Stimulated activated CD4-positive, alpha-beta T cell treated with anti-CD3 and anti-CD28 coated beads, Interleukin-12 subunit alpha, Interleukin-12 subunit beta, amount 100 ng/mL, for 24 hours (primary cell): Measurements from ENCODE around the gene PKD2L2.
"Not testable (repeated sequence)": the region's sequence is repeated elsewhere in the genome, so short reads cannot be mapped to it uniquely, and the experiment has no call there.

Experiments
- DNase-seq, 2 experiments: peaks; one replicate each; pipeline ENCODE4 v3.0.0-alpha.2; 2020; ENCODE audit warnings: low read depth in 2 of 2

PKD2L2 gene

DNA sequence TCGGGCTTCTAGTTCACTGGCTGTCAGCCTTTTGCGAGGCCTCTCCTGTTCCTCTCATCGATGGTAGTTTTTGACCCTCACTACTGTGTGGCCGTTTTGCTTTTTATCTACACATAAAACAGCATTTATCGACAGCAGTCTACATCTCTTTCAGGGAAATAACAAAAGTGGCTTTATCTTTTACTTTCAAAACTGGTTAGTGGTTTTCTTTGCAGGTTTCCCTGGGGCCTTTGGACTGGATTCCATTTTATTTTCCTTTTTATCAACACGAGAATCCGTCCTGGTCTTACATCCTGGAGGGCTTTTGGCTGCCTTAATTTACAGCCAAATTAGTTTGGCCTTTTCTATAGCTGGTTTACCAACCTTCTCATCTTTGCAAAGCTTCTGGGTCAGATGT lies 793 bp upstream of the PKD2L2 start:
- DNase-seq: no peak

- no peak for DNase-seq
Measured at GRCh38 chr5:137890845-137891244, 1.6 kb downstream of the PKD2L2 start.

DNA sequence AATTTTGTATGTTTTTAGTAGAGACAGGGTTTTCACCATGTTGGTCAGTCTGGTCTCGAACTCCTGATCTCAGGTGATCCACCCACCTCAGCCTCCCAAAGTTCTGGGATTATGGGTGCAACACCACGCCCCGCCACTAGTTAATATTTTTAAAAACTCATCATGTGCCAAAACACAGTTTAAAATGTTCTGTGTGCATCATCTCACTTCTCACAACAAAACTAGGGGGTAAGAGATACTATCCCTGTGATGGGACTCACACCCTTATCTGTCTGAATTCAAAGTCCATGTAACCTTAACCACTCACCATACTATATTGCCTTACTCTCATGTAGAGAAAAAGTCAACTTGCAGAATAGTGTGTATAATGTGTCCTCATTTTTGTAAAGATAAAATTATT lies 2.6 kb downstream of the PKD2L2 start:
- no peak for DNase-seq

DNA sequence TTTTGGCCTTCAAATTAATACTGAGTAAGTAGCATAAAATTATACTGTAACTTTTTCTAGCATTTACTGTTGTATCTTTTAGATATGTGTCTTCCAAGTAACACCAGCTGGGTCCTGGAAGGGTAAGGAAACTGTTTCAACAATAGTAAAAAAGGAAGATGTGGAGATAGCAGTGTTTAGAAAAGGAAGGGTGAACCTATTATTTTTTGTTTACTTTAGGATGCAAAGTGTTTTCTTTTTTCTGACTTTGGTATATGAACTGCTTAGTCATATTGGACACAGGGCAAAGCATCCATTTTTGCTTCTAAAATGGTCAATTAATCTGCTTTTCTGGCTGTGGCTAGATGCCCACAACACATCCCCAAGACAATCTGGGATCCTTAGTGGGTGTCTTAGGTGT lies 5.3 kb downstream of the PKD2L2 start:
- no peak for DNase-seq

- no peak for DNase-seq
Measured at GRCh38 chr5:137896560-137896959, 7.3 kb downstream of the PKD2L2 start.

- no peak for DNase-seq
Measured at GRCh38 chr5:137899493-137899892, 10.2 kb downstream of the PKD2L2 start.

DNA sequence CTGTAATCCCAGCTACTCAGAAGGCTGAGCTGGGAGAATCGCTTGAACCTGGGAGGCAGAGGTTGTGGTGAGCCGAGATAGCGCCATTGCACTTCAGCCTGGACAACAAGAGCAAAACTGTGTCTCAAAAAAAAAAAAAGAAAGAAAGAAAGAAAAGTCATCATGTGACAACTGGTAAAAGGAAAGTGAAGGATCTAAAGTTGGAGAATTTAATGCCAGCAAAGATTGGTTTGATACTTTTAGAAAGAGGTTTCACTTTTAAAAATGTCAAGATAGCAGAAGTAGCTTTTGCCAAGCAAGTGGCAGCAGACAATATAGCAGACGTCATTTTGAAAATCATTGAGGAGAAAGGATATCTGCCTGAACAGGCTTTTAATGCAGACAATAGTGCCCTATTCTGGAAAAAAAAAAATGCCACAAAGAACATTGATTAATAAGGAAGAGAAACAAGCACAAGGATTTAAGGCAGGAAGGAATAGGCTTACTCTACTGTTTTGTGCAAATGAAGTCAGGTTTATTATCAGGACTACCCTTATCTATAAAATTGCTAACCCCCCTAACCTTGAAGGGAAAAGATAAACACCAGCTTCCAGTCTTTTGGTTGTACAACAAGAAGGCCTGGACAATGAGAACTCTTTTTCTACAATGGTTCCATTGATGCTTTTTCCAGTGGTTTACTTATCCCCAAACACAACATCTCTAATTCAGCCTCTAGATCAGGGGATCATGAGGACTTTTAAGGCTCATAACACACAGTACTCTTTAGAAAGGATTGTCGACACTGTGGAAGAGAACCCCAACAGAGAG lies 12.0 kb downstream of the PKD2L2 start:
- DNase-seq: no peak

GRCh38 chr5:137902408-137903133 lies 13.3 kb downstream of the PKD2L2 start:
- no peak for DNase-seq

DNA sequence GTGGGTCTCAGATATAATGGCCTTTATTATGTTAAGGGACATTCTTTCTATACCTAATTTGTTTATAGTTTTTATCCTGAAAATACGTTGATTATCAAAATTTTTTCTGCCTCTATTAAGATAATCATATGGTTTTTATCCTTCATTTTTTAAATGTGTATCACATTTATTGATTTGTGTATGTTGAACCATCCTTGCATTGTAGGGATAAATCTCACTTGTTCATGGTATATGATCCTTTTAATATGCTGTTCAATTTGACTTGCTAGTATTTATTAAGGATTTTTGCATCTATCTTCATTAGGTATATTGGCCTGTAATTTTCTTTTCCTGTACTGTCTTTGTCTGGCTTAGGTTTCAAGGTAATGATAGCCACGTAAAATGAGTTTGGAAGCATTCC lies 25.5 kb downstream of the PKD2L2 start:
- no peak for DNase-seq

DNA sequence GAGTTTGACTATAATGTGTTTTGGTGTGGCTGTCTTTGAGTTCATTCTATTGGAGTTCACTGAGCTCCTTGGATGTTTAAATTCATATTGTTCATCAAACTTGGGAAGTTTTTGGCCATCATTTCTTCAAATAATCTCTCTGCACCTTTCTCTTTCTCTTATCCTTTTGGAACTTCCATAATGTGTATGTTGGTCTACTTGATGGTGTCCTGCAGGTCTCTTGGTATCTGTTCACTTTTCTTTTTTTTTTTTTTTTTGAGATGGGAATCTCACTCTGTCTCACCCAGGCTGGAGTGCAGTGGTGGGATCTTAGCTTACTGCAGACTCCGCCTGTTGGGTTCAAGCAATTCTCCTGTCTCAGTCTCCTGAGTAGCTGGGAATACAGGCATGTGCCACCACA lies 27.7 kb downstream of the PKD2L2 start:
- no peak for DNase-seq

GRCh38 chr5:137921931-137922330 lies 32.7 kb downstream of the PKD2L2 start:
- DNase-seq: no peak

- no peak for DNase-seq
Measured at GRCh38 chr5:137923856-137924255, 34.6 kb downstream of the PKD2L2 start.

GRCh38 chr5:137932800-137933199 lies 43.5 kb downstream of the PKD2L2 start:
- no peak for DNase-seq

- DNase-seq: no peak
Measured at GRCh38 chr5:137933491-137933911, 44.2 kb downstream of the PKD2L2 start.

- DNase-seq: no peak
Measured at GRCh38 chr5:137935190-137935589, 45.9 kb downstream of the PKD2L2 start.

GRCh38 chr5:137935694-137936093 lies 46.4 kb downstream of the PKD2L2 start:
- DNase-seq: no peak

GRCh38 chr5:137937994-137938750 lies 48.9 kb downstream of the PKD2L2 start:
- DNase-seq: peak; percentile 0 to 10

GRCh38 chr5:137938751-137939143 lies 49.5 kb downstream of the PKD2L2 start:
- no peak for DNase-seq

GRCh38 chr5:137939331-137939730 lies 50.1 kb downstream of the PKD2L2 start:
- no peak for DNase-seq

DNA sequence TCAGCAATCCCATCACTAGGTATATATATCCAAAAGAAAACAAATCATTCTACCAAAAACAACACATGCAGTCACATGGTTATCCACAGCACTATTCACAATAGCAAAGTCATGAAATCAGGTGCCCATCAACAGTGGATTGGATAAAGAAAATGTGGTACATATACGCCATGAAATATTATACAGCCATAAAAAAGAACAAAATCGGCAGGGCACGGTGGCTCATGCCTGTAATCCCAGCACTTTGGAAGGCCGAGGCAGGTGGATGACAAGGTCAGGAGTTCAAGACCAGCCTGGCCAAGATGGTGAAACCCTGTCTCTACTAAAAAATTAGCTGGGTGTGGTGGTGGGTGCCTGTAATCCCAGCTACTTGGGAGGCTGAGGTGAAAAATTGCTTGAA lies 55.0 kb downstream of the PKD2L2 start:
- not testable (repeated sequence) for DNase-seq

DNA sequence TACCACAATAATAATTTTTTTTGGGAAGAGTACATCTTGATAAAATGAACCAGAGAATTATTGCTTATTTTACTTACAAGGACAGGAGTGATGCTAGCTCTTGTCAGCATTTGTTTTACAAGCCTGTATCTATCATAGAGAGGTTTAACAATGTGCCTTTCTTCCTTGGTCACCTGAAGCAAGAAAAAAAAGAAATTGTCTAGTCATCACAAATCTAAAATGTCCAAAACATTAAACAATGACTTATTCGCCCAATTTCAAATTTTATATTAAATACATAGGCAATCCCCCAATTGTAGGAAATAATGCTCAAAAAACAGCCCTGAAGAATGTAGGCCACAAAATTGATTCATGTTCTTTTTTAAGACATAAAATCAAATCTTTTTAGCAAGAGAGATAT lies 56.6 kb downstream of the PKD2L2 start:
- no peak for DNase-seq

DNA sequence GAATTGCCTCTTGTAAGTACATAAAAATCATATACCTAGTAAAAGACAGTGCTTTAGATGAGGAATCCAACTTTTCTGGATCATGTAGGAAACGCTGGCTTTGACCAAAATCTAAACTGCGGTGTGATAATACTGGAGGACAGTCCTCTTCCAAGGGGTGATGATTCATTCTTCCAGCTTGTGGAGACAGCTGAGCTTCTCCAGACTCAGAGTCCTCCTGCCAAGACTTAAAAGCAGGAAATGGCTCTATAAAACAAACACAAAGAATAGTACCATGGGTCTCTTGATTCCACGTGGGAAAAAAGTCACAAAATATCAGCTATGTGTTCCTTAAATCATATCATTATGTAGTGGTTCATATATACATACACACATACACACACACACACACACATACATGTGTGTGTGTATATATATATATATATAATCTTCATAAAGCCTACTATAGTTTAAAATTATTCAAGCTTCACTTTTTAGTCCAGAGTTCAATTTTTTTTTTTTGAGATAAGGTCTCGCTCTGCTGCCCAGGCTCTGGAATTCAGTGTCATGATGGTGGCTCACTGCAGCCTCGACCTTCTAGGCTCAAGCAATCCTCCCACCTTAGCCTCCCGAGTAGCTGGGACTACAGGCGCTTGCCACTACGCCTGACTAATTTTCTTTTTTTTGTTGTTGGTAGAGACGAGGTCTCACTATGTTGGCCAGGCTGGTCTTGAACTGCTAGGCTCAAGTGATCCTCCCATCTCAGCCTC lies 65.0 kb downstream of the PKD2L2 start:
- DNase-seq: no peak
